HTERT RPE-1 (cell line): Measurements from ENCODE around the gene EMILIN2.
"Not testable (repeated sequence)": the region's sequence is repeated elsewhere in the genome, so short reads cannot be mapped to it uniquely, and the experiment has no call there.

ENCODE experiments used
- in situ Hi-C: fragments of 300-500 bp; cut with MboI; formaldehyde crosslinking; loops from 4 replicates; pipeline ENCODE4 v1.14.3; 2020; ENCODE audit warnings: low sequenced_read_pairs

Gene EMILIN2

DNA sequence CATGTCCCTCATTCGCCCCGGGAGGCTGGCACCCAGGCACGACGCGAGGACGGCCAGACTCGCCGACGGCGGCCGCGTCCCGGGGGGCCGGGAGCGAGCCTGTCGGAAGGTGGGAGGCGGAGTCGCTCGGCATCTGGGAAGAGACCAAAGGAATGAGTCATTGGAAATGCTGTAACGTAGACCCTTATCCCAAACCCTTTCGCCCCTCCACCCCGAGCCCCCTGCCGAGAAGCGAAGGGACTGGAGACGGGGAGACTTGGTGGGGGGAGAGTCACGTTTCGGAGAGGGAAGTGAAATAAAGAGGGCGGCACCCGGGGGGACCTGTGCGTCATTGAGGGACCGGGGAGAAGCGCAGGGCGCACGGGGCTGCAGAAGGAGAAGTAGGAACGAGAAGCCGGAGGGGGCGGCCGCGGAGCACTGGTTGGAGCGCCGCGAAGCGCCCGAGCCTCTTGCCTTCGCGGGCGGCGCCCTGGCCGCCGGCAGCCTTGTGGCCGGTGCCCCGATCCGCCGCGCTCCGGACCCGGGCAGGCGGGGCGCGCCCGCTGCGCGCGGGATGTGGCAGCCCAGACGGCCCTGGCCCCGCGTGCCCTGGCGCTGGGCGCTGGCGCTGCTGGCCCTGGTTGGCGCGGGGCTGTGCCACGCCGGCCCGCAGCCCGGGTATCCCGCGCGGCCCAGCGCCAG is at the start of gene EMILIN2:
TSS of gene EMILIN2 (plus strand) at position 371 of the 681 bp plus-strand sequence. CDS start at position 554, 183 bp downstream.
- in situ Hi-C loops, result no loop called here

- in situ Hi-C loops, result no loop called here
Observed at GRCh38 chr18:2797951-2798350, 48.9 kb upstream of the EMILIN2 start.

DNA sequence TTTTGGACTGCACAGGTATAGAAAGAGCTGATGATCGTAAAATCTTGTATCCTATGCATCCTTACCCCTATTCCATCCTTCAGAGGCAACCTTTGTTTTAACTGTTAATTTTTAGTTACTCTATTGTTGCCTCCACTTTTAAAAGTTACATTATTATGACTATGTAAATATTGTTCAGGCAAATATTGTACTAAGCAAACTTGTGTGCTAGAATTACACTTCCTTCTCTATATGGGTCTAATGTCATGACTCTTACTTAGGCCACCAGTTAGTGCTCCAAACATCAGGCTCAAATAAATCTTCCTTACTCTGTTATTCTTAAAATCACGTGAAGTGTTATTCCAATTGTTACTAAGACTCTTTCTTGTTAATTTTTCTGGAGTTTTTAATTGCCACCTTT is 47.4 kb upstream of the EMILIN2 start:
- in situ Hi-C loops, result no loop called here

DNA sequence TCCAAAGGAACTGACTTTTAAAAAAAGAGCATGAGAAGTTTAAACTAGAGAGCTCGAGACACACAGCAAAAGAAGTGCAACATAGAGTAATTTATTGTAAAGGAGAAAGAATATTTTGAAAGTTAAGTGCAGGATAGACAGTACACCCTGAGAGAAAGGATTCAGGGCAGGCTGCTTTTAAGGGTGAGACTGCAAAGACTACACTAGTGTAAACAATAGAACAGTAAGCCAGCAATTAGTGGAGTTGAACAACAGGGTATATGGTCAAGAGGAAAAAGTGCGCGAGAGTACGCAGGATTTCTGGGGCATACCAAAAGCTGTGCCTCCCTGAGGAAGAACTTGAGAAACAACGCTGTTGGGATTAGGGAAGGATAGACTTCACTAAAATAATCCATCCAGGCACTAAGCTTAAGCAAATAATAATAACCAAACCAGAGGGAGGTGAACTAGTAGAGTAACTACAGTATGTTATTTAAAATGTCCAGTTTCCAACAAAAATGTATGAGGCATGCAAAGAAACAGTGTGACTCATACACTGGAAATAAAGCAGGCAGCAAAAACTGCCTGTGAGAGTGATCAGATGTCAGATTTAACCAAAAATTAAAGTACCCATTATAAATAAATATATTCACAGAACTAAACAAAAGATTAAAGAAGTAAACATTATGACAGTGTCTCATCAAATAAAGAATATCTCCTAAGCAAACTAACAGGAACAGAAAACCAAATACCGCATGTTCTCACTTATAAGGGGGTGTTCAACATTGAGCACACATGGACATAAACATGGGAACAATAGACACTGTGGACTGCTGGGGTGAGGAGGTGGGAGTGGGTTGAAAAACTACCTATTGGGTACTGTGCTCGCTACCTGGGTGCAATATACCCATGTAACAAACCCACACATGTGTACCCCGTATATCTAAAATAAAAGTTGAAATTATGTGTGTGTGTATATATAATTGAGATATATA is 40.5 kb upstream of the EMILIN2 start:
- in situ Hi-C loops, result no loop called here

GRCh38 chr18:2808640-2809039 is 38.2 kb upstream of the EMILIN2 start:
- in situ Hi-C loops, result not testable (repeated sequence)

GRCh38 chr18:2809666-2810183 is 37.1 kb upstream of the EMILIN2 start:
- in situ Hi-C loops, result not testable (repeated sequence)

GRCh38 chr18:2811416-2811815 is 35.4 kb upstream of the EMILIN2 start:
- in situ Hi-C loops, result no loop called here

DNA sequence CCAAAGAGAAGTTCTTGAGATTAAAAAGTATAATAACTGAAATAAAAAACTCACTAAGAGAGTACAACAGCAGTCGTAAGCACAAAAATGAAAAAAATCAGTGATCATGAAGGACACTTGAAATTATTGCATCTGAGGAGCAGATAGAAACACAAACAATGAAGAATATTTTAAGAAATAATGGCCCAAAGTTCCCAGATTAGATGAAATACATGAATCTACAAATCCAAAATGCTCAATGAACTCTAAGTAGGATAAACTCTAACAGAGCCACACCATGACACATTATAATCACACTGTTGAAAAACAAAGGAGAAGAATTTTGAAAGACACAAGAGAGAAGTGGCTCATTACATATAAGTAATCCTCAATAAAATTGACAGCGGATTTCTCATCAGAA is 31.9 kb upstream of the EMILIN2 start:
- in situ Hi-C loops, result no loop called here

DNA sequence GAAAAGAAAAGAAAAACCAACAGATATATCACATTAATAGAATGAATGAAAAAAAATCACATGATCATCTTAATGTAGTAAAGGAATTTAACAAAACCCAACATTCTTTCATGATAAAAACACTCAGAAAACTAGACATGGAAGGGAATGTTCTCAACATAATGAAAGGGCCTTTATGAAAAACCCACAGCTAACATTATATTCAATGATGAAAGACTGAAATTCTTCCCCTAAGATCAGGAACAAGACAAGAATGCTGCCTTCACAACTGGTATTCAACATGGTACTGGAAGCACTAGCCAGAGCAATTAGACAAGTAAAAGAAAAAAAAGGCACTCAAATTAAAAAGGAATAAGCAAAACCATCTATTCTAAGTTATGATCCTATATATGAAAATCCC is 28.5 kb upstream of the EMILIN2 start:
- in situ Hi-C loops, result no loop called here

DNA sequence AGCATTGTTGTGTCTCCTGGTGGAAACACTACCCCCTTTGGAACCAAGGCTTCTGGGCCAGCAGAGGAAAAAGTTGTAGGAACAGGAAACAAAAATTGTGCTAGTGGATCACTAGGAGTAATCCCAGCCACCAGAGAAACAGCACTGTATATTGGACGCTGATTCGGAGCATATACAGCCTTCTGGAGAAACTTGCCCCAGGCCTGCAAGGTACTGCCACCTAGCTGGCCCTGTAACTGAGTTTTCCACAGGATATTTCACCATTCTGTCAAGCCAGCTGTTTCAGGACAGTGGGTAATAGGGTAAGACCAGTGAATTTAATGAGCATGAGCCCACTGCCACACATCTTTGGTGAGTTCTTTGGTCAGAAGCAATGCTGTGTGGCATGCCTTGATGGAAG is 25.1 kb upstream of the EMILIN2 start:
- in situ Hi-C loops, result no loop called here

- in situ Hi-C loops, result no loop called here
Observed at GRCh38 chr18:2822213-2822921, 24.4 kb upstream of the EMILIN2 start.

GRCh38 chr18:2823202-2823601 is 23.6 kb upstream of the EMILIN2 start:
- in situ Hi-C loops, result no loop called here

DNA sequence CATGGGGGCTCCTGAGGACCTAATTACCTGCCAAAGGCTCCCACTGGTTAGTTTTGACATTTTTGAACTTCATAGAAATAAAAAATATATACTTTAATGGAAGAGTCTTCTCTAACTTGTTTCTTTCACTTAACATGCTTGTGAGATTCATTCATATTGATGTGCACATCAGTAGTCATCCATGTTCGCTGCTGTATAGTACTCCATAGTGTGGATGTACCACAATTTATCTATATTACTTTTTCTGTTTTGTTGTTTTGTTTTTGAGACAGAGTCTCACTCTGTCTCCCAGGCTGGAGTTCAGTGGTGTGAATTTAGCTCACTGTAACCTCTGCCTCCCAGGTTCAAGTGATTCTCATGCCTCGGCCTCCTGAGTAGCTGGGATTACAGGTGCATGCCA is 22.8 kb upstream of the EMILIN2 start:
- in situ Hi-C loops, result no loop called here

GRCh38 chr18:2824865-2825264 is 21.9 kb upstream of the EMILIN2 start:
- in situ Hi-C loops, result no loop called here

- in situ Hi-C loops, result no loop called here
Observed at GRCh38 chr18:2825613-2826175, 21.1 kb upstream of the EMILIN2 start.

DNA sequence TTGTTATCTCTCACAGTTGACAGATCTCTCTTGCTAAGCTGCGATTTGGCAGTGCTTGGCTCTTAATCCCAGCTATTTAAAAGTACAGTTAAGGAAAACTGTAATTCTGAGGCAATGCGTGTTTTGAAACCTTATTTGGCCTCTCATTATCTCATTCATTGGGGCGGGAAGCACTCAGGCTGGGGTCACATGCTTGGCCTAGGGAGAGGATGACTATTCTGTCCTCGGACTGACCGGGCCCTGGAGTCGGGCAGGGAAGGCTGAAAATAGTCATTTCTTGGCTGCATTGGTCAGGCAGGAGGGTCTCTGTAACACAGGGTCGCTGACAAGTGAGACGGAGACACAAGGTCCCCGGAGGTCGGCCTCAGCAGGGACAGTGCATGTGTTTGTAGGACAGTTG is 20.2 kb upstream of the EMILIN2 start:
- in situ Hi-C loops, result no loop called here

DNA sequence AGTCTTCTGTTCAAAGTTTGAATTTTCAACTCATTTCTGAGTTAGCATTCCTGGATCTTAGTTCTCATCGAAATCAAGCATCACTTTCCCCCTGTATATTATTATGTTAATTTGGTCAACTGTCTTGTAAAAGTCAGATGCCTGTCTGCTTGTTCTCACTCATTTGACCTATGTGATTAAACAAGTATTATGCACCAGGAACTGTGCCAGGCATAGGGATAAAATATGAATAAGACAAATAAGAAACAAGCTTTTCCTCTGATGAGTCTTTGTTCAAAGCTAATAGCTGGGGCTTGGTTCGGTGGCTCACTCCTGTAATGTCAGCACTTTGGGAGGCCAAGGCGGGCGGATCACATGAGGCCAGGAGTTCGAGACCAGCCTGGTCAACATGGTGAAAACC is 19.7 kb upstream of the EMILIN2 start:
- in situ Hi-C loops, result no loop called here

- in situ Hi-C loops, result not testable (repeated sequence)
Observed at GRCh38 chr18:2836118-2836517, 10.7 kb upstream of the EMILIN2 start.

GRCh38 chr18:2837290-2837689 is 9.5 kb upstream of the EMILIN2 start:
- in situ Hi-C loops, result not testable (repeated sequence)

GRCh38 chr18:2839202-2839601 is 7.6 kb upstream of the EMILIN2 start:
- in situ Hi-C loops, result no loop called here

DNA sequence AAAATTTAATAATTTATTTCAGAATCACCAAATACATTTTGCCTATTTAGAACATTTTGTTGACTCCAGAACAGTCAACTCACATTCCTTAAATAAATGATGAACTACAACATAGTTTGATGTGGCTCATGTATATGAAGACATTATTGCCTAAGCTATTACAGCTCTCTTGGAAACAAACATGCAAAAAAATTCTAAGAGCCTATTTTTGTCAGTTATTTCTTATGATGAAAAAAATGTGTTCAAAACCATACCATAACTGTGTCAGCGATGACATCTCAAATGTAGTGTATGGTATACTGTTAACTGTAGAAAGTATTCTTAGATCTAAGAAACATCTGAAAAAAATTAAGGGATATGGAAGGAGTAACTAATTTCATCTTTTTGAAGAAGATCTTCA is 6.3 kb upstream of the EMILIN2 start:
- in situ Hi-C loops, result no loop called here
